Memory B cell (primary cell): ENCODE results near the gene ITIH6.

Experiments
- ATAC-seq: fragments of 150-1000 bp; cut with Tn5 transposase; 2 replicates; pipeline ENCODE4 v1.10.0; 2021; ENCODE audit warnings: low read depth, mild to moderate bottlenecking, moderate library complexity
- DNase-seq, 2 donors: peaks; one replicate each; pipeline ENCODE4 v3.0.0; 2022; ENCODE audit warnings: low spot score in 2 of 2
- H3K27ac Mint-ChIP-seq: one replicate; pipeline ENCODE4 v1.8.0; 2022; ENCODE audit warnings: mild to moderate bottlenecking, moderate library complexity, mixed read lengths
- H3K27me3 Mint-ChIP-seq: one replicate; pipeline ENCODE4 v1.8.0; 2022; ENCODE audit warnings: mixed read lengths
- H3K36me3 Mint-ChIP-seq: one replicate; pipeline ENCODE4 v1.8.0; 2022; ENCODE audit warnings: mild to moderate bottlenecking, mixed read lengths
- H3K4me1 Mint-ChIP-seq: one replicate; pipeline ENCODE4 v1.8.0; 2022; ENCODE audit warnings: mixed read lengths
- H3K4me3 Mint-ChIP-seq: one replicate; pipeline ENCODE4 v1.8.0; 2022; ENCODE audit warnings: mild to moderate bottlenecking, moderate library complexity, mixed read lengths
- H3K9me3 Mint-ChIP-seq: one replicate; pipeline ENCODE4 v1.8.0; 2022; ENCODE audit warnings: mixed read lengths

The ITIH6 gene

GRCh38 chrX:54714424-54714823, 83.6 kb downstream of the ITIH6 start:
- peaks cover 4% of the 10 kb centered on the region for H3K27me3 Mint-ChIP-seq
- H3K4me3 Mint-ChIP-seq = no peak overlapping the region
- DNase-seq = no peak
- ATAC-seq = no peak
- no peaks in the 10 kb centered on the region for H3K36me3 Mint-ChIP-seq
- H3K27ac Mint-ChIP-seq = no peak overlapping the region
- H3K4me1 Mint-ChIP-seq = no peaks in the 10 kb centered on the region
- no peaks in the 10 kb centered on the region for H3K9me3 Mint-ChIP-seq

GRCh38 chrX:54711735-54712134, 86.3 kb downstream of the ITIH6 start:
- no peaks in the 10 kb centered on the region for H3K36me3 Mint-ChIP-seq
- DNase-seq = no peak
- H3K4me1 Mint-ChIP-seq = no peaks in the 10 kb centered on the region
- H3K27ac Mint-ChIP-seq = no peak overlapping the region
- H3K27me3 Mint-ChIP-seq = peaks cover 4% of the 10 kb centered on the region
- no peak overlapping the region for H3K4me3 Mint-ChIP-seq
- H3K9me3 Mint-ChIP-seq = no peaks in the 10 kb centered on the region
- no peak for ATAC-seq

- ATAC-seq (no peak), DNase-seq (no peak)
- no peaks in the 10 kb centered on the region for H3K36me3 Mint-ChIP-seq
Measured at GRCh38 chrX:54710920-54711319, 87.1 kb downstream of the ITIH6 start.

GRCh38 chrX:54708404-54708803, 89.7 kb downstream of the ITIH6 start:
- H3K27me3 Mint-ChIP-seq = peaks cover 8% of the 10 kb centered on the region
- H3K4me1 Mint-ChIP-seq = no peaks in the 10 kb centered on the region
- ATAC-seq (no peak), DNase-seq (no peak)
- no peak overlapping the region for H3K4me3 Mint-ChIP-seq
- H3K9me3 Mint-ChIP-seq = no peaks in the 10 kb centered on the region
- no peaks in the 10 kb centered on the region for H3K36me3 Mint-ChIP-seq
- H3K27ac Mint-ChIP-seq = no peak overlapping the region

More at GRCh38 chrX:54710920-54711319, 87.1 kb downstream of the ITIH6 start:
- H3K4me3 Mint-ChIP-seq = no peak overlapping the region
- H3K27ac Mint-ChIP-seq = no peak overlapping the region
- no peaks in the 10 kb centered on the region for H3K4me1 Mint-ChIP-seq
- H3K9me3 Mint-ChIP-seq = no peaks in the 10 kb centered on the region
- peaks cover 8% of the 10 kb centered on the region for H3K27me3 Mint-ChIP-seq
